ENCODE measurements around the gene CLMP.
A peak's percentile ranks its signal among the peaks of the same experiment; 100 is the strongest.

CLMP gene

GRCh38 chr11:123217897-123218296 lies 22.8 kb upstream of the CLMP start:
- Histone ChIP-seq H4K91ac (ENCODE audit: low read depth, low read length) (peak overlapping the region; percentile 77), H4K8ac (ENCODE audit: low read depth, low read length) (peak overlapping the region; percentile 38), H3K18ac (ENCODE audit: low read length) (no peak overlapping the region), H4K12ac (ENCODE audit: low read depth, low read length) (no peak overlapping the region), H3K14ac (ENCODE audit: low read length) (no peak overlapping the region), H2BK5ac (ENCODE audit: low read depth, low read length, poor library complexity) (peak overlapping the region; percentile 40), H3K9ac (ENCODE audit: low read length) (no peak overlapping the region), H2AK5ac (ENCODE audit: low read length) (peak overlapping the region; percentile 54), H2BK120ac (ENCODE audit: insufficient read depth, low read length, poor library complexity) (peak overlapping the region; percentile 90), H3K4me2 (ENCODE audit: low read length) (no peak overlapping the region), H3K79me1 (ENCODE audit: low read length) (peaks cover 14% of the 10 kb centered on the region), H3K9me3 (ENCODE audit: insufficient read depth, low read depth, low read length) (no peaks in the 10 kb centered on the region), H3K79me2 (ENCODE audit: control insufficient read depth, insufficient read depth, low read length, poor library complexity) (no peaks in the 10 kb centered on the region), H3K4me3 (ENCODE audit: low read depth, low read length) (no peak overlapping the region), H3K27me3 (ENCODE audit: insufficient read depth, low read length) (no peaks in the 10 kb centered on the region), H3K23ac (ENCODE audit: low read length) (no peak overlapping the region), H3K27ac (ENCODE audit: low read depth, low read length) (peak overlapping the region; percentile 41), H2BK12ac (ENCODE audit: low read length) (peak overlapping the region; percentile 76), H2AFZ (ENCODE audit: insufficient read depth, low read length, poor library complexity) (no peak overlapping the region), H3K36me3 (ENCODE audit: control insufficient read depth in 1 of 2, insufficient read depth in 2 of 2, low read length in 2 of 2) (no peaks in the 10 kb centered on the region), H3K4ac (ENCODE audit: low read depth, low read length) (no peak overlapping the region), H3K4me1 (ENCODE audit: control insufficient read depth in 1 of 2, insufficient read depth in 2 of 2, low read length in 2 of 2) (peaks cover 9 to 17% of the 10 kb centered on the region in 2 experiments)
- no peak for DNase-seq
- no CpG with 5 or more reads among the region's 3 CpGs for WGBS (ENCODE audit: extremely low coverage, insufficient coverage, insufficient read length)

GRCh38 chr11:123216249-123216648 lies 21.2 kb upstream of the CLMP start:
- peak in 1 of 2 donors; percentile 46 for DNase-seq
- peak overlapping the region; percentile 36 for H2BK12ac ChIP-seq (ENCODE audit: low read length)
- H2AK5ac ChIP-seq (ENCODE audit: low read length): no peak overlapping the region
- H3K36me3 ChIP-seq (ENCODE audit: control insufficient read depth in 1 of 2, insufficient read depth in 2 of 2, low read length in 2 of 2): no peaks in the 10 kb centered on the region
- H3K18ac ChIP-seq (ENCODE audit: low read length): peak overlapping the region; percentile 29
- H4K91ac ChIP-seq (ENCODE audit: low read depth, low read length): no peak overlapping the region
- H3K79me1 ChIP-seq (ENCODE audit: low read length): peaks cover 14% of the 10 kb centered on the region
- H3K4me1 ChIP-seq (ENCODE audit: control insufficient read depth in 1 of 2, insufficient read depth in 2 of 2, low read length in 2 of 2): peaks cover 9 to 17% of the 10 kb centered on the region in 2 experiments
- no peak overlapping the region for H2BK5ac ChIP-seq (ENCODE audit: low read depth, low read length, poor library complexity)
- peak overlapping the region; percentile 51 for H4K8ac ChIP-seq (ENCODE audit: low read depth, low read length)
- H3K79me2 ChIP-seq (ENCODE audit: control insufficient read depth, insufficient read depth, low read length, poor library complexity): no peaks in the 10 kb centered on the region
- H3K27ac ChIP-seq (ENCODE audit: low read depth, low read length): peak overlapping the region; percentile 19
- H3K14ac ChIP-seq (ENCODE audit: low read length): peak overlapping the region; percentile 26
- H3K4me2 ChIP-seq (ENCODE audit: low read length): no peak overlapping the region
- H3K9me3 ChIP-seq (ENCODE audit: insufficient read depth, low read depth, low read length): no peaks in the 10 kb centered on the region
- H3K9ac ChIP-seq (ENCODE audit: low read length): no peak overlapping the region
- no peaks in the 10 kb centered on the region for H3K27me3 ChIP-seq (ENCODE audit: insufficient read depth, low read length)
- no peak overlapping the region for H2BK120ac ChIP-seq (ENCODE audit: insufficient read depth, low read length, poor library complexity)
- H3K4ac ChIP-seq (ENCODE audit: low read depth, low read length): no peak overlapping the region
- no peak overlapping the region for H4K12ac ChIP-seq (ENCODE audit: low read depth, low read length)
- H3K4me3 ChIP-seq (ENCODE audit: low read depth, low read length): no peak overlapping the region
- WGBS (ENCODE audit: extremely low coverage, insufficient coverage, insufficient read length): no CpG with 5 or more reads among the region's 12 CpGs
- H2AFZ ChIP-seq (ENCODE audit: insufficient read depth, low read length, poor library complexity): peak overlapping the region; percentile 25
- H3K23ac ChIP-seq (ENCODE audit: low read length): no peak overlapping the region

GRCh38 chr11:123214940-123215339 lies 19.9 kb upstream of the CLMP start:
- no peak for DNase-seq
- H3K14ac ChIP-seq (ENCODE audit: low read length): no peak overlapping the region

GRCh38 chr11:123214396-123214795 lies 19.3 kb upstream of the CLMP start:
- Histone ChIP-seq H3K23ac (ENCODE audit: low read length) (no peak overlapping the region), H3K9me3 (ENCODE audit: insufficient read depth, low read depth, low read length) (no peaks in the 10 kb centered on the region), H2AK5ac (ENCODE audit: low read length) (no peak overlapping the region), H3K79me2 (ENCODE audit: control insufficient read depth, insufficient read depth, low read length, poor library complexity) (no peaks in the 10 kb centered on the region), H2BK120ac (ENCODE audit: insufficient read depth, low read length, poor library complexity) (no peak overlapping the region), H2BK12ac (ENCODE audit: low read length) (no peak overlapping the region), H2BK5ac (ENCODE audit: low read depth, low read length, poor library complexity) (no peak overlapping the region), H3K27me3 (ENCODE audit: insufficient read depth, low read length) (no peaks in the 10 kb centered on the region), H3K4me2 (ENCODE audit: low read length) (no peak overlapping the region), H3K18ac (ENCODE audit: low read length) (no peak overlapping the region), H3K79me1 (ENCODE audit: low read length) (peaks cover 11% of the 10 kb centered on the region), H4K91ac (ENCODE audit: low read depth, low read length) (no peak overlapping the region), H2AFZ (ENCODE audit: insufficient read depth, low read length, poor library complexity) (no peak overlapping the region), H4K8ac (ENCODE audit: low read depth, low read length) (no peak overlapping the region), H3K4ac (ENCODE audit: low read depth, low read length) (no peak overlapping the region), H3K36me3 (ENCODE audit: control insufficient read depth in 1 of 2, insufficient read depth in 2 of 2, low read length in 2 of 2) (no peaks in the 10 kb centered on the region), H3K4me1 (ENCODE audit: control insufficient read depth in 1 of 2, insufficient read depth in 2 of 2, low read length in 2 of 2) (peaks cover 7 to 19% of the 10 kb centered on the region in 2 experiments), H3K14ac (ENCODE audit: low read length) (no peak overlapping the region), H3K4me3 (ENCODE audit: low read depth, low read length) (no peak overlapping the region), H3K9ac (ENCODE audit: low read length) (no peak overlapping the region), H3K27ac (ENCODE audit: low read depth, low read length) (no peak overlapping the region), H4K12ac (ENCODE audit: low read depth, low read length) (no peak overlapping the region)
- WGBS (ENCODE audit: extremely low coverage, insufficient coverage, insufficient read length): no CpG with 5 or more reads among the region's 4 CpGs
- no peak for DNase-seq

More at GRCh38 chr11:123214940-123215339, 19.9 kb upstream of the CLMP start:
- no peak overlapping the region for H2BK120ac ChIP-seq (ENCODE audit: insufficient read depth, low read length, poor library complexity)
- no peaks in the 10 kb centered on the region for H3K36me3 ChIP-seq (ENCODE audit: control insufficient read depth in 1 of 2, insufficient read depth in 2 of 2, low read length in 2 of 2)
- no peak overlapping the region for H2BK12ac ChIP-seq (ENCODE audit: low read length)
- H4K91ac ChIP-seq (ENCODE audit: low read depth, low read length): no peak overlapping the region
- H3K4ac ChIP-seq (ENCODE audit: low read depth, low read length): no peak overlapping the region
- WGBS (ENCODE audit: extremely low coverage, insufficient coverage, insufficient read length): no CpG with 5 or more reads among the region's 1 CpG
- peaks cover 13% of the 10 kb centered on the region for H3K79me1 ChIP-seq (ENCODE audit: low read length)
- H3K9ac ChIP-seq (ENCODE audit: low read length): no peak overlapping the region
- no peaks in the 10 kb centered on the region for H3K9me3 ChIP-seq (ENCODE audit: insufficient read depth, low read depth, low read length)
- no peak overlapping the region for H2BK5ac ChIP-seq (ENCODE audit: low read depth, low read length, poor library complexity)
- no peak overlapping the region for H2AK5ac ChIP-seq (ENCODE audit: low read length)
- no peaks in the 10 kb centered on the region for H3K27me3 ChIP-seq (ENCODE audit: insufficient read depth, low read length)
- H2AFZ ChIP-seq (ENCODE audit: insufficient read depth, low read length, poor library complexity): no peak overlapping the region
- H4K8ac ChIP-seq (ENCODE audit: low read depth, low read length): no peak overlapping the region
- no peak overlapping the region for H3K4me2 ChIP-seq (ENCODE audit: low read length)
- H3K27ac ChIP-seq (ENCODE audit: low read depth, low read length): no peak overlapping the region
- no peaks in the 10 kb centered on the region for H3K79me2 ChIP-seq (ENCODE audit: control insufficient read depth, insufficient read depth, low read length, poor library complexity)
- H3K4me1 ChIP-seq (ENCODE audit: control insufficient read depth in 1 of 2, insufficient read depth in 2 of 2, low read length in 2 of 2): peaks cover 7 to 17% of the 10 kb centered on the region in 2 experiments
- no peak overlapping the region for H3K23ac ChIP-seq (ENCODE audit: low read length)
- H3K18ac ChIP-seq (ENCODE audit: low read length): no peak overlapping the region
- no peak overlapping the region for H4K12ac ChIP-seq (ENCODE audit: low read depth, low read length)
- no peak overlapping the region for H3K4me3 ChIP-seq (ENCODE audit: low read depth, low read length)
